Neural crest cell (in vitro differentiated cells): ENCODE results near the gene PRSS37. TPM values are rescaled to one million over a fixed set of nuclear protein-coding genes. Genes with fewer than 3 reads are reported as not detected.
"Not testable (repeated sequence)": the region's sequence is repeated elsewhere in the genome, so short reads cannot be mapped to it uniquely, and the experiment has no call there.

Source experiments
- DNase-seq: peaks from one replicate; pipeline ENCODE4 v3.0.0; 2021; ENCODE audit warnings: low read depth, mixed read lengths, low spot score
- H3K27ac Mint-ChIP-seq: one replicate; pipeline ENCODE4 v1.8.0; 2021; ENCODE audit warnings: mild to moderate bottlenecking, mixed read lengths; ENCODE audit not compliant: unreplicated experiment
- H3K27me3 Mint-ChIP-seq: 2 replicates; pipeline ENCODE4 v1.8.0; 2021; ENCODE audit warnings: low read depth, mild to moderate bottlenecking, mixed read lengths
- H3K36me3 Mint-ChIP-seq: 2 replicates; pipeline ENCODE4 v1.8.0; 2021; ENCODE audit warnings: low read depth, mild to moderate bottlenecking, mixed read lengths
- H3K4me1 Mint-ChIP-seq: 2 replicates; pipeline ENCODE4 v1.8.0; 2021; ENCODE audit warnings: mixed read lengths
- H3K4me3 Mint-ChIP-seq: one replicate; pipeline ENCODE4 v1.8.0; 2021; ENCODE audit warnings: mild to moderate bottlenecking, mixed read lengths
- H3K9me3 Mint-ChIP-seq: 2 replicates; pipeline ENCODE4 v1.8.0; 2021; ENCODE audit warnings: mixed read lengths
- total RNA-seq: library from RNA; stranded (reverse); gene quantifications from 2 replicates; pipeline ENCODE4 v1.2.1, GENCODE V29; 2021
- TF ChIP-seq, protein P1 (sequence below): fragments of 200-600 bp; sonication (generic); conservative IDR thresholded peaks from 2 replicates; pipeline ENCODE4 v1.5.0; 2021; ENCODE audit warnings: antibody characterized with exemption, mild to moderate bottlenecking

PRSS37 gene
- total RNA-seq, 1 donor from 2014 or later = not detected

DNA sequence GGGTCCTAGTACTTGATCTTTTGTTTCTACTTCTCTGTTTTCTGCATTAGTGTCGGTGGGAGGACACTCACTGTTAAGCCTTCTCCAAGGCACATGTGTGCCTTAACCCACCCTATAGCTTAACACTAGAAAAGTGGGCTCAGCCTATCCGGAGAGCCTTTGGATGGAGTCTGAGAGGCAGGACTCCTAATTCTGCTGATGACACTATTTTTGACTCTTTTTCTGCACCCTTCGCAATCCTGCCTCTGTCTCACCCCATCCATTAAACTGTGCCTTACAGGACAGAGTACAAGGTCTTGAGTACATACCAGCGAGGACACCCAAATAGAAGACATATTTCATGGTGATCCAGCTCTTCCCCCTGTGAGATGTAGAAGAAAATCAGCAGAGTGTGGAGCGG is 577 bp downstream of the PRSS37 start:
- H3K4me1 Mint-ChIP-seq = no peaks in the 10 kb centered on the region
- H3K36me3 Mint-ChIP-seq = no peaks in the 10 kb centered on the region
- no peak for DNase-seq
- TF ChIP-seq, protein P1, sequence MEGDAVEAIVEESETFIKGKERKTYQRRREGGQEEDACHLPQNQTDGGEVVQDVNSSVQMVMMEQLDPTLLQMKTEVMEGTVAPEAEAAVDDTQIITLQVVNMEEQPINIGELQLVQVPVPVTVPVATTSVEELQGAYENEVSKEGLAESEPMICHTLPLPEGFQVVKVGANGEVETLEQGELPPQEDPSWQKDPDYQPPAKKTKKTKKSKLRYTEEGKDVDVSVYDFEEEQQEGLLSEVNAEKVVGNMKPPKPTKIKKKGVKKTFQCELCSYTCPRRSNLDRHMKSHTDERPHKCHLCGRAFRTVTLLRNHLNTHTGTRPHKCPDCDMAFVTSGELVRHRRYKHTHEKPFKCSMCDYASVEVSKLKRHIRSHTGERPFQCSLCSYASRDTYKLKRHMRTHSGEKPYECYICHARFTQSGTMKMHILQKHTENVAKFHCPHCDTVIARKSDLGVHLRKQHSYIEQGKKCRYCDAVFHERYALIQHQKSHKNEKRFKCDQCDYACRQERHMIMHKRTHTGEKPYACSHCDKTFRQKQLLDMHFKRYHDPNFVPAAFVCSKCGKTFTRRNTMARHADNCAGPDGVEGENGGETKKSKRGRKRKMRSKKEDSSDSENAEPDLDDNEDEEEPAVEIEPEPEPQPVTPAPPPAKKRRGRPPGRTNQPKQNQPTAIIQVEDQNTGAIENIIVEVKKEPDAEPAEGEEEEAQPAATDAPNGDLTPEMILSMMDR = no peak
- H3K9me3 Mint-ChIP-seq = no peaks in the 10 kb centered on the region
- H3K27me3 Mint-ChIP-seq = no peaks in the 10 kb centered on the region
- H3K4me3 Mint-ChIP-seq = no peak overlapping the region
- no peak overlapping the region for H3K27ac Mint-ChIP-seq

DNA sequence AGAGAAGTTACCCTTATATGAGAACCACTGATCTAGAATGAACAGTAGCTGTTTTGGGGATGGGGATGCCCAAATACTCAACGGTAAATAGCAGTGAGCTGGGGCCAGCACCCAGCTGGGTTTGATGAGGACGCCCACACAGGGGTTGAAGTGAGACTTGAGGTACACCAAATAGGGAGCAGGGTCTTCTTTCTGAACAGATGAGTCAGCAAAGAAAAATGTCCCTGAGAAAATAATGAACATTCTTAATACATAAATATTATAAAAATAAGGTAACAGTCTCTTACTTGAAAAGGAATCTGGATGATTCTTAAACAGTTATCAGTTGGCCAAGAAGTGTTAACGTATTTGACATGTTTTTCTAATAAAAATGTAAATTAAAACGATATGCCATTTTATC is 2.0 kb downstream of the PRSS37 start:
- Mint-ChIP-seq H3K4me3 (no peak overlapping the region), H3K4me1 (no peaks in the 10 kb centered on the region), H3K9me3 (no peaks in the 10 kb centered on the region), H3K27me3 (no peaks in the 10 kb centered on the region), H3K27ac (no peak overlapping the region), H3K36me3 (no peaks in the 10 kb centered on the region)
- TF ChIP-seq, protein P1 = no peak
- no peak for DNase-seq

DNA sequence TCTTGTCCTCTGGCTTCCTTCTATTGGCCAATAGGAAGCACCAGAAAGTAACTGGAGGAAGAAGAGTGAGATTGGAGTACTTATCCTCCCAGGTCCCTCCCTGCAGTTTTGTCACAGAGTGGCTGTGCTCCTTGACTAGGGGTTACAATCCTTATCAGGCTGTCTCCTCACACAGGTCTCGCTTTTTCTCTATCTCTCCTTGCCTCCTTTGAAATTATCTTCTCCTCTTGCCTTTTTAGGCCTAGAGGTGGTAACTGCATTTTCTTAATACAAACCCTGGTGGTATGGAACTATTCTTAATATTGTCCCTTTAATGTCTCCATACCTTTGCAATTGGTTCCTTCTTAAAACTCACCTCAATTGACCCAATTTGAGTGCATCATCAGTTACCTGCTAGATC is 2.7 kb downstream of the PRSS37 start:
- no peak overlapping the region for H3K27ac Mint-ChIP-seq
- no peak for DNase-seq
- no peaks in the 10 kb centered on the region for H3K27me3 Mint-ChIP-seq
- TF ChIP-seq, protein P1 = no peak
- H3K4me3 Mint-ChIP-seq = no peak overlapping the region
- H3K36me3 Mint-ChIP-seq = no peaks in the 10 kb centered on the region
- no peaks in the 10 kb centered on the region for H3K9me3 Mint-ChIP-seq
- no peaks in the 10 kb centered on the region for H3K4me1 Mint-ChIP-seq

DNA sequence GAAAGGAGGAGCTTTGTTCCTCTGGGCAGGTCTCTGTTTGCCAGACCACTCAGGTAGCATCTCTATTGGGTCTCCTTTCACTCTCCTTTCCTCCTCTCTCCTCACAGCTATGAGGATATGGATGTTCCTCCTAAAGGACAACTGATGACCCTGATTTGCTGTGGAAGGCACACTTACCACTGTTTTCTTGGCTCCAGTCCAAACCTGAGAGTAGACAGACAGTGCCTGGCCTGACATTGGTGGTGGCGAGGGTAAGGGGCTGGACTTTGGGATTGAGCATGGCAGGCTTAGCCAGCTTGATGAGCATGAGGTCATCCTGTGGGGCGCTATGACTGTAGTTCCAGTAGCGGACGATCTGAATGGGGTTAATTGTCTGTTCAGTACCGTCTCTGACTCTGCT is 3.6 kb downstream of the PRSS37 start:
- Mint-ChIP-seq H3K4me1 (no peaks in the 10 kb centered on the region), H3K27ac (no peak overlapping the region), H3K27me3 (no peaks in the 10 kb centered on the region), H3K4me3 (no peak overlapping the region), H3K9me3 (no peaks in the 10 kb centered on the region), H3K36me3 (no peaks in the 10 kb centered on the region)
- TF ChIP-seq, protein P1 = no peak
- DNase-seq = no peak

DNA sequence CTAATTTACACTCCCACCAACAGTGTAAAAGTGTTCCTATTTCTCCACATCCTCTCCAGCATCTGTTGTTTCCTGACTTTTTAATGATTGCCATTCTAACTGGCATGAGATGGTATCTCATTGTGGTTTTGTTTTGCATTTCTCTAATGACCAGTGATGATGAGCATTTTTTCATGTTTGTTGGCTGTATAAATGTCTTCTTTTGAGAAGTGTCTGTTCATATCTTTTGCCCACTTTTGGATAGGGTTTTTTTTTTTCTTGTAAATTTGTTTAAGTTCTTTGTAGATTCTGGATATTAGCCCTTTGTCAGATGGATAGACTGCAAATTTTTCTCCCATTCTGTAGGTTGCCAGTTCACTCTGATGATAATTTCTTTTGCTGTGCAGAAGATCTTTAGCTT is 18.9 kb downstream of the PRSS37 start:
- not testable (repeated sequence) for H3K27ac Mint-ChIP-seq, H3K4me1 Mint-ChIP-seq, H3K4me3 Mint-ChIP-seq, H3K27me3 Mint-ChIP-seq, DNase-seq
- Mint-ChIP-seq H3K36me3 (peaks cover 36% of the 10 kb centered on the region), H3K9me3 (peaks cover 21% of the 10 kb centered on the region)

DNA sequence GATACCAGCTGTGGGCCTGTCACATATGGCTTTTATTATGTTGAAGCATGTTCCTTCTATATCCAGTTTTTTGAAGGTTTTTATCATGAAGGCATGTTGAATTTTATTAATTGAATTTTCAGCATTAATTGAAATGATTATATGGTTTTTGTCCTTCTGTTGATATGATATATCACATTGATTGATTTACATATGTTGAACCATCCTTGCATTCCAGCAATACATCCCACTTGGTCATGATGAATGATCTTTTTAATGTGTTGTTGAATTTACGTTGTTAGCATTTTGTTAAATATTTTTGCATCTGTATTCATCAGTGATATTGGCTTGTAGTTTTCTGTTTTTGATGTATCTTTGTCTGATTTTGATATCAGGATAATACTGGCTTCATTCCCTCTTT is 21.2 kb downstream of the PRSS37 start:
- Mint-ChIP-seq H3K9me3 (peaks cover 23% of the 10 kb centered on the region), H3K36me3 (peaks cover 40% of the 10 kb centered on the region), H3K4me3 (no peak overlapping the region), H3K27me3 (no peaks in the 10 kb centered on the region), H3K4me1 (no peaks in the 10 kb centered on the region), H3K27ac (no peak overlapping the region)
- TF ChIP-seq, protein P1 = no peak
- DNase-seq = no peak
